PC-9 (cell line): Measurements from ENCODE around the gene FBXL5.

ENCODE experiments used
- EZH2 ChIP-seq: fragments of 200-600 bp; sonication (generic); IDR thresholded peaks from 2 replicates; pipeline ENCODE4 v1.8.0; 2017; ENCODE audit warnings: antibody characterized with exemption, low read depth
- TF ChIP-seq, protein P1 (sequence below): fragments of 200-600 bp; sonication (generic); conservative IDR thresholded peaks from 2 replicates; pipeline ENCODE4 v1.6.1; 2017; ENCODE audit warnings: mixed run types, antibody characterized with exemption, mild to moderate bottlenecking, moderate library complexity

DNA sequence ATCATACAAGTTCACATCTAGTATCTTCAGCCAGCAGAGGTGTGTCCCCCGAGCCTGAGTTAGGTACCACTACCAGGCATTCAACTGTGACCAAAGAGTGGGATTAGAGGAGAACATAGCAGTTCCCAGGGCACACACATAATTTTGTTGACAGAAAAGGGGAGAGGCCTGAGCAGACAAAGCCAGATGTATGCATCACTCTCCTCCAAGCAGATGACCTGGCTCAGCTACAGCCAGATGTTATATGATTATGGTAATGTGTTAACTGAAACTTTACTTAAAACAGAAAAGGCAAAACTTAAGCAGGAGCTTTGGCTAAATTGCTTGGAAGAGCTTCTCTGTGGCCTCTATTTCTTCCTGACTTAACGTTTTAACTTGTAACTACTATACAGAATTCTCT lies 96.6 kb downstream of the FBXL5 start:
- TF ChIP-seq, protein P1, sequence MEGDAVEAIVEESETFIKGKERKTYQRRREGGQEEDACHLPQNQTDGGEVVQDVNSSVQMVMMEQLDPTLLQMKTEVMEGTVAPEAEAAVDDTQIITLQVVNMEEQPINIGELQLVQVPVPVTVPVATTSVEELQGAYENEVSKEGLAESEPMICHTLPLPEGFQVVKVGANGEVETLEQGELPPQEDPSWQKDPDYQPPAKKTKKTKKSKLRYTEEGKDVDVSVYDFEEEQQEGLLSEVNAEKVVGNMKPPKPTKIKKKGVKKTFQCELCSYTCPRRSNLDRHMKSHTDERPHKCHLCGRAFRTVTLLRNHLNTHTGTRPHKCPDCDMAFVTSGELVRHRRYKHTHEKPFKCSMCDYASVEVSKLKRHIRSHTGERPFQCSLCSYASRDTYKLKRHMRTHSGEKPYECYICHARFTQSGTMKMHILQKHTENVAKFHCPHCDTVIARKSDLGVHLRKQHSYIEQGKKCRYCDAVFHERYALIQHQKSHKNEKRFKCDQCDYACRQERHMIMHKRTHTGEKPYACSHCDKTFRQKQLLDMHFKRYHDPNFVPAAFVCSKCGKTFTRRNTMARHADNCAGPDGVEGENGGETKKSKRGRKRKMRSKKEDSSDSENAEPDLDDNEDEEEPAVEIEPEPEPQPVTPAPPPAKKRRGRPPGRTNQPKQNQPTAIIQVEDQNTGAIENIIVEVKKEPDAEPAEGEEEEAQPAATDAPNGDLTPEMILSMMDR: no peak
- TF ChIP-seq EZH2: no peak
